ENCODE data around the gene DSTN. TPM values are rescaled to one million over a fixed set of nuclear protein-coding genes. Genes with fewer than 3 reads are reported as not detected.

DSTN gene
- total RNA-seq, 1 experiment from 2014 or later, result 202 TPM

- Histone ChIP-seq H3K9me2 (ENCODE audit: insufficient read depth) (no peaks in the 10 kb centered on the region), H3K36me3 (ENCODE audit: control insufficient read depth in 1 of 2, insufficient read depth in 2 of 2, low read length in 2 of 2) (peaks cover 10 to 15% of the 10 kb centered on the region in 2 experiments; a peak in 3 of 4 replicates), H3K9ac (ENCODE audit: low read length) (no peak overlapping the region), H3K4me3 (replicated peaks in 1 of 2; ENCODE audit: low read depth in 1 of 2, low read length in 2 of 2) (no peak overlapping the region), H3K79me2 (ENCODE audit: insufficient read depth, low read length) (no peaks in the 10 kb centered on the region), H3K4me2 (ENCODE audit: low read length) (no peak overlapping the region), H2AFZ (ENCODE audit: low read depth, low read length, poor library complexity, severe bottlenecking) (no peak overlapping the region), H3K27ac (ENCODE audit: low read depth, low read length) (no peak overlapping the region), H3K4me1 (ENCODE audit: control insufficient read depth in 1 of 2, insufficient read depth in 2 of 2, low read length in 2 of 2) (no peaks in the 10 kb centered on the region), H3K9me3 (ENCODE audit: control insufficient read depth in 1 of 2, insufficient read depth in 1 of 2, low read depth in 1 of 2, low read length in 2 of 2) (no peaks in the 10 kb centered on the region), H3K27me3 (ENCODE audit: insufficient read depth, low read length) (no peaks in the 10 kb centered on the region), H4K20me1 (ENCODE audit: insufficient read depth) (no peaks in the 10 kb centered on the region)
- BruUV-seq (replicated peaks), result TSS peak; percentile 82
- no peak for TF ChIP-seq ZNF274 (IDR thresholded peaks at IDR 0.05; ENCODE audit: low read depth, low read length)
- no peak for TF ChIP-seq EGR1 (IDR thresholded peaks at IDR 0.05; ENCODE audit: low read depth)
- ATAC-seq (no peak), DNase-seq (ENCODE audit: low read depth, low spot score) (no peak)
- ChIA-PET CTCF (no interaction called here), POLR2A (no interaction called here), RAD21 (ENCODE audit: low non-redundant PET in 1 of 2, low total read pairs in 2 of 2, uncharacterized antibody in 2 of 2, unreplicated experiment in 2 of 2) (no interaction called here)
- intact Hi-C loops (cut with micrococcal nuclease), result no loop called here
These were observed 43.7 kb downstream of the DSTN start for GRCh38 chr20:17613328-17614175.

- ChIA-PET POLR2A (no interaction called here), CTCF (no interaction called here), RAD21 (ENCODE audit: low non-redundant PET in 1 of 2, low total read pairs in 2 of 2, uncharacterized antibody in 2 of 2, unreplicated experiment in 2 of 2) (no interaction called here)
- no peak for TF ChIP-seq REST (IDR thresholded peaks at IDR 0.05; ENCODE audit: low read depth)
- TF ChIP-seq TCF7L2 (IDR thresholded peaks at IDR 0.05; ENCODE audit: borderline replicate concordance, extremely low read depth, insufficient read depth, insufficient read length), result no peak
- TF ChIP-seq POLR2AphosphoS5 (IDR thresholded peaks at IDR 0.05; ENCODE audit: low read depth, low read length), result no peak
- TF ChIP-seq CBX3 (IDR thresholded peaks at IDR 0.05; ENCODE audit: low read depth), result no peak
- TF ChIP-seq JUND (IDR thresholded peaks at IDR 0.05), result no peak
- TF ChIP-seq RAD21 (IDR thresholded peaks at IDR 0.05; ENCODE audit: low read depth), result no peak
- no peak for TF ChIP-seq CEBPB (IDR thresholded peaks at IDR 0.05; ENCODE audit: low read depth)
- TF ChIP-seq EGR1 (IDR thresholded peaks at IDR 0.05; ENCODE audit: low read depth), result no peak
- TF ChIP-seq ATF3 (IDR thresholded peaks at IDR 0.05), result no peak
- no peak for TF ChIP-seq SRF (IDR thresholded peaks at IDR 0.05; ENCODE audit: low read depth)
- no peak for TF ChIP-seq CTCF (IDR thresholded peaks at IDR 0.05 in 2 of 3, conservative IDR thresholded peaks at IDR 0.05 in 1 of 3; ENCODE audit: borderline replicate concordance in 1 of 3, insufficient read depth in 1 of 3, low read depth in 2 of 3, low read length in 2 of 3)
- TF ChIP-seq SIN3A (IDR thresholded peaks at IDR 0.05; ENCODE audit: low read depth), result no peak
- no peaks in the 10 kb centered on the region for H3K79me2 ChIP-seq (ENCODE audit: insufficient read depth, low read length)
- H3K9me2 ChIP-seq (ENCODE audit: insufficient read depth), result no peaks in the 10 kb centered on the region
- H2AFZ ChIP-seq (ENCODE audit: low read depth, low read length, poor library complexity, severe bottlenecking), result no peak overlapping the region
- intact Hi-C loops (cut with micrococcal nuclease), result no loop called here
- no peaks in the 10 kb centered on the region for H4K20me1 ChIP-seq (ENCODE audit: insufficient read depth)
- H3K4me1 ChIP-seq (ENCODE audit: control insufficient read depth in 1 of 2, insufficient read depth in 2 of 2, low read length in 2 of 2), result no peaks in the 10 kb centered on the region
- H3K9me3 ChIP-seq (ENCODE audit: control insufficient read depth in 1 of 2, insufficient read depth in 1 of 2, low read depth in 1 of 2, low read length in 2 of 2), result no peaks in the 10 kb centered on the region
- no peaks in the 10 kb centered on the region for H3K27me3 ChIP-seq (ENCODE audit: insufficient read depth, low read length)
- H3K9ac ChIP-seq (ENCODE audit: low read length), result no peak overlapping the region
- no peak overlapping the region for H3K4me2 ChIP-seq (ENCODE audit: low read length)
- H3K36me3 ChIP-seq (ENCODE audit: control insufficient read depth in 1 of 2, insufficient read depth in 2 of 2, low read length in 2 of 2), result peaks cover 12 to 13% of the 10 kb centered on the region in 2 experiments; a peak in 3 of 4 replicates
- ATAC-seq (no peak), DNase-seq (ENCODE audit: low read depth, low spot score) (no peak)
- no TSS peak for BruUV-seq (replicated peaks)
- H3K27ac ChIP-seq (ENCODE audit: low read depth, low read length), result no peak overlapping the region
- no peak overlapping the region for H3K4me3 ChIP-seq (replicated peaks in 1 of 2; ENCODE audit: low read depth in 1 of 2, low read length in 2 of 2)
These were observed 44.4 kb downstream of the DSTN start for GRCh38 chr20:17614176-17614811.
